PC-3 (cell line): Measurements from ENCODE around the gene EXOC4. TPM values are rescaled to one million over a fixed set of nuclear protein-coding genes. Genes with fewer than 3 reads are reported as not detected.
A peak's percentile ranks its signal among the peaks of the same experiment; 100 is the strongest.

Experiments used
- ATAC-seq: fragments of 200-7000 bp; cut with Tn5 transposase; 2 replicates; pipeline ENCODE4 v1.9.1; 2020; ENCODE audit warnings: mild to moderate bottlenecking, moderate library complexity
- BruUV-seq: library from RNA; stranded (reverse); fragments of 400-500 nt; replicated peaks from 2 replicates; lab custom pipeline; 2021; lab: Mats Ljungman, UMichigan
- CTCF ChIA-PET: fragments of 300-600 bp; sonication (Branson Sonifier 250); formaldehyde crosslinking; loops from one replicate; lab custom pipeline; 2022; ENCODE audit warnings: antibody characterized with exemption; lab: Charles Lee
- POLR2A ChIA-PET: fragments of 300-600 bp; sonication (Branson Sonifier 250); formaldehyde crosslinking; loops from one replicate; lab custom pipeline; 2022; ENCODE audit warnings: antibody characterized with exemption; ENCODE audit not compliant: unreplicated experiment; lab: Charles Lee
- DNase-seq: peaks from one replicate; pipeline ENCODE4 v3.0.0-alpha.2; 2015
- H2AFZ ChIP-seq: fragments of 300-600 bp; sonication (generic); 2 replicates; pipeline ENCODE4 v1.6.0; 2016; ENCODE audit warnings: antibody characterized with exemption, low read length
- H3F3A ChIP-seq: fragments of 300-600 bp; sonication (generic); one replicate; pipeline ENCODE4 v1.6.0; 2017; ENCODE audit warnings: antibody characterized with exemption, low read length, control low read depth, mild to moderate bottlenecking; ENCODE audit not compliant: unreplicated experiment
- H3K27ac ChIP-seq: fragments of 300-600 bp; sonication (generic); 2 replicates; pipeline ENCODE4 v1.5.1; 2016; ENCODE audit warnings: mild to moderate bottlenecking, low read length
- H3K27me3 ChIP-seq: fragments of 300-600 bp; sonication (generic); 2 replicates; pipeline ENCODE4 v1.6.1; 2016; ENCODE audit warnings: low read length, mixed read lengths
- H3K36me3 ChIP-seq: fragments of 300-600 bp; sonication (generic); 2 replicates; pipeline ENCODE4 v1.6.1; 2016; ENCODE audit warnings: low read depth, mixed run types, low read length, mixed read lengths
- H3K4me1 ChIP-seq: fragments of 300-600 bp; sonication (generic); 2 replicates; pipeline ENCODE4 v1.5.1; 2016; ENCODE audit warnings: low read length; ENCODE audit not compliant: insufficient read depth
- H3K4me2 ChIP-seq: fragments of 300-600 bp; sonication (generic); 2 replicates; pipeline ENCODE4 v1.6.0; 2016; ENCODE audit warnings: low read length
- H3K4me3 ChIP-seq: fragments of 300-600 bp; sonication (generic); 2 replicates; pipeline ENCODE4 v1.5.1; 2016; ENCODE audit warnings: mild to moderate bottlenecking, low read length, mixed read lengths
- H3K79me2 ChIP-seq: fragments of 300-600 bp; sonication (generic); 2 replicates; pipeline ENCODE4 v1.6.1; 2017; ENCODE audit warnings: low read length, mixed read lengths
- H3K9ac ChIP-seq: fragments of 300-600 bp; sonication (generic); 2 replicates; pipeline ENCODE4 v1.6.0; 2016; ENCODE audit warnings: mild to moderate bottlenecking, low read length
- H3K9me2 ChIP-seq: fragments of 300-600 bp; sonication (generic); replicated peaks from 2 replicates; pipeline ENCODE4 v1.6.1; 2016; ENCODE audit warnings: mixed run types, low read length, mixed read lengths
- H3K9me3 ChIP-seq: fragments of 300-600 bp; sonication (generic); 2 replicates; pipeline ENCODE4 v1.6.1; 2016; ENCODE audit warnings: low read length, mixed read lengths
- H4K20me1 ChIP-seq: fragments of 300-600 bp; sonication (generic); 2 replicates; pipeline ENCODE4 v1.6.1; 2016; ENCODE audit warnings: low read length, mixed read lengths
- CTCF ChIP-seq: fragments of 300-600 bp; sonication (generic); conservative IDR thresholded peaks from 2 replicates; pipeline ENCODE4 v1.5.1; 2017; ENCODE audit warnings: antibody characterized with exemption, low read depth, mild to moderate bottlenecking, low read length
- EZH2 ChIP-seq: fragments of 300-600 bp; sonication (generic); IDR thresholded peaks from one replicate; pipeline ENCODE4 v1.6.1; 2017; ENCODE audit warnings: antibody characterized with exemption, mild to moderate bottlenecking, low read length; ENCODE audit not compliant: unreplicated experiment
- EZH2phosphoT487 ChIP-seq: fragments of 300-600 bp; sonication (generic); IDR thresholded peaks from 2 replicates; pipeline ENCODE4 v1.6.1; 2018; ENCODE audit warnings: mild to moderate bottlenecking, antibody characterized with exemption, low read length, borderline replicate concordance
- intact Hi-C: fragments of 100-400 bp; cut with micrococcal nuclease; formaldehyde crosslinking; loops from 2 replicates; pipeline ENCODE4 v1.9.0; 2023
- total RNA-seq: library from RNA; depleted of rRNA; stranded (reverse); fragments of >200 nt; gene quantifications from 2 replicates; pipeline ENCODE4 v1.2.3, GENCODE V29; 2014

Gene EXOC4
- total RNA-seq, 1 experiment from 2014 or later = 43.5 TPM

DNA sequence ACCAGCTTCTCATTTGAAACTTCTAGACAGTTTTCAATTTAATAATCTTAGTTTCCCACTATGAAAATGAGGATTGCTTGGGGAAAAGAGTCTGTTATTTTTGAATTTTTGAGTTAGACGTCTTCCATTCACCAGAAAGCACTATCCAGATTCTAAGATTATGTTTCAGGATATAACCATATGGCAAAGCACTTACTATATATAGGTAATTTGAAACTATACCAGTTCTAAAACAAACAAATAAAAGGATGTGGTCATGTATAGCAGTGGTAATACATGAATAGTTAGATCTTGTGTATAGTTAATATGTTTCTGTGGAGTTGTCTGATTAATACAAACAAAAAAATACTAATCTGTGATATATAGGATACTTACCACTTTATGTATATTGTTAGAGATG lies 320.0 kb downstream of the EXOC4 start:
- Histone ChIP-seq H3K4me2 (peak overlapping the region; percentile 59), H3K79me2 (no peaks in the 10 kb centered on the region), H3F3A (peaks cover 5% of the 10 kb centered on the region), H3K27ac (peak overlapping the region; percentile 83), H3K9ac (peak overlapping the region; percentile 27; the same call in 1 of the 2 replicates), H4K20me1 (no peaks in the 10 kb centered on the region), H3K36me3 (no peaks in the 10 kb centered on the region), H3K27me3 (no peaks in the 10 kb centered on the region), H3K9me2 (no peaks in the 10 kb centered on the region), H2AFZ (no peak overlapping the region), H3K4me3 (peak overlapping the region; percentile 41; the same call in 1 of the 2 replicates), H3K4me1 (peaks cover 34% of the 10 kb centered on the region), H3K9me3 (no peaks in the 10 kb centered on the region)
- CTCF ChIA-PET = interaction anchor here (0.5 kb wide), 1 partner anchor 280 kb away, joined by 8 read pairs; no protein-coding TSS in a partner anchor
- intact Hi-C loops = loop anchor here (5.0 kb wide), 1 partner anchor 61 kb away; no protein-coding TSS in a partner anchor
- ATAC-seq (peak; percentile 88), DNase-seq (peak; percentile 62)
- no TSS peak for BruUV-seq
- TF ChIP-seq CTCF = no peak
- TF ChIP-seq EZH2 = no peak
- no peak for TF ChIP-seq EZH2phosphoT487
- POLR2A ChIA-PET = no interaction called here

DNA sequence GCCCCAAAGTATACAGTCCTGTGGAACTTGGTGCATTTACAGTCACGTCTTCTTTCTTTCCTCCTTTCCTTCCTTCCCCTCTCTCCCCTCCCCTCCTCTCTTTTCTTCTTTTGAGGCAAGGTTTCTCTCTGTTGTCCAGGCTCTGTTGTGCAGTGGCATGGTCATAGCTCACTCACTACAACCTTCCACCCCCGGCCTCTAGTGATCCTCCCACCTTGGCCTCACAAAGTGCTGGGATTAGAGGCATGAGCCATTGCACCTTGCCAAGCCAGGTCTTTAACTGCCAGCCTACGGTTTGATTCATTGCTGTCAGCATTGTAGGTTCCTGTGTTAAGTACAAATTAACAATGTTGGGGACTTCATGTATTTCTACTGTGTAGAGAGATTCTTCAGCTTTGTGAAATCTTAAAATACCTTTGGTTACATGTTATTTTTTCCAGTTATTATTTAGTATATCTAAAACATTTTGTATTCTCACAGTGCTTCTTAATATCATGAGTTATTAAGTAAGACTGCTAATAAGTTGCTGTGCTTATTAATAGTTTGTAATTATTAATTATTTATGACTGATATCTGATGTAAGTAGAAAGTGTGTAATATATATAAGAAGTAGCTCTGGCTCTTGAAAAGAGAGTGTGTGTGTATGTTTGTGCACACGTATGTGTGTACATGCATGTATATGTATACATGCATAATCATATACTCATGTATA lies 320.8 kb downstream of the EXOC4 start:
- Histone ChIP-seq H3F3A (peaks cover 5% of the 10 kb centered on the region), H3K9ac (no peak overlapping the region), H3K79me2 (no peaks in the 10 kb centered on the region), H3K36me3 (no peaks in the 10 kb centered on the region), H4K20me1 (no peaks in the 10 kb centered on the region), H3K4me2 (peak overlapping the region; percentile 59), H2AFZ (no peak overlapping the region), H3K9me2 (no peaks in the 10 kb centered on the region), H3K4me1 (peaks cover 29% of the 10 kb centered on the region), H3K9me3 (no peaks in the 10 kb centered on the region), H3K27me3 (no peaks in the 10 kb centered on the region), H3K27ac (peak overlapping the region; percentile 83), H3K4me3 (no peak overlapping the region)
- ATAC-seq (no peak), DNase-seq (no peak)
- TF ChIP-seq CTCF = no peak
- no TSS peak for BruUV-seq
- POLR2A ChIA-PET = no interaction called here
- intact Hi-C loops = loop anchor here (5.0 kb wide), 1 partner anchor 61 kb away; no protein-coding TSS in a partner anchor
- CTCF ChIA-PET = no interaction called here
